GM10248 (cell line): Measurements from ENCODE around the gene SMC3.

Experiments
- CTCF ChIA-PET: fragments of 300-600 bp; sonication (Branson Sonifier 250); formaldehyde crosslinking; extraction: SDS; loops from one replicate; lab custom pipeline; 2021; ENCODE audit warnings: antibody characterized with exemption; lab: Yijun Ruan, JAX
- POLR2A ChIA-PET: fragments of 350-650 bp; sonication (Branson Sonifier 250); formaldehyde crosslinking; extraction: SDS; loops from one replicate; lab custom pipeline; 2020; ENCODE audit warnings: antibody characterized with exemption; lab: Yijun Ruan, JAX
- DNase-seq: peaks from one replicate; pipeline ENCODE4 v3.0.0; 2012; ENCODE audit errors: extremely low spot score
- TF ChIP-seq, protein P1 (sequence below): IDR thresholded peaks from 2 replicates; pipeline ENCODE4 v1.5.1; 2012; ENCODE audit warnings: mild to moderate bottlenecking, low read depth; ENCODE audit errors: extremely low read depth, missing control alignments, control extremely low read depth

SMC3 gene

GRCh38 chr10:110648692-110649346, 81.3 kb downstream of the SMC3 start:
- TF ChIP-seq, protein P1, sequence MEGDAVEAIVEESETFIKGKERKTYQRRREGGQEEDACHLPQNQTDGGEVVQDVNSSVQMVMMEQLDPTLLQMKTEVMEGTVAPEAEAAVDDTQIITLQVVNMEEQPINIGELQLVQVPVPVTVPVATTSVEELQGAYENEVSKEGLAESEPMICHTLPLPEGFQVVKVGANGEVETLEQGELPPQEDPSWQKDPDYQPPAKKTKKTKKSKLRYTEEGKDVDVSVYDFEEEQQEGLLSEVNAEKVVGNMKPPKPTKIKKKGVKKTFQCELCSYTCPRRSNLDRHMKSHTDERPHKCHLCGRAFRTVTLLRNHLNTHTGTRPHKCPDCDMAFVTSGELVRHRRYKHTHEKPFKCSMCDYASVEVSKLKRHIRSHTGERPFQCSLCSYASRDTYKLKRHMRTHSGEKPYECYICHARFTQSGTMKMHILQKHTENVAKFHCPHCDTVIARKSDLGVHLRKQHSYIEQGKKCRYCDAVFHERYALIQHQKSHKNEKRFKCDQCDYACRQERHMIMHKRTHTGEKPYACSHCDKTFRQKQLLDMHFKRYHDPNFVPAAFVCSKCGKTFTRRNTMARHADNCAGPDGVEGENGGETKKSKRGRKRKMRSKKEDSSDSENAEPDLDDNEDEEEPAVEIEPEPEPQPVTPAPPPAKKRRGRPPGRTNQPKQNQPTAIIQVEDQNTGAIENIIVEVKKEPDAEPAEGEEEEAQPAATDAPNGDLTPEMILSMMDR = no peak
- DNase-seq = no peak
- POLR2A ChIA-PET = no interaction called here
- CTCF ChIA-PET = interaction anchor here (1.2 to 3.8 kb wide), 4 partner anchors 10 to 38 kb away, joined by 4 to 12 read pairs (median 8); no protein-coding TSS in a partner anchor

- no peak for DNase-seq
- TF ChIP-seq, protein P1 = no peak
- POLR2A ChIA-PET = no interaction called here
- CTCF ChIA-PET = interaction anchor here (1.1 to 3.8 kb wide), 5 partner anchors 9 to 39 kb away, joined by 3 to 12 read pairs (median 4); no protein-coding TSS in a partner anchor
These were observed 82.1 kb downstream of the SMC3 start for GRCh38 chr10:110649347-110650264.

- DNase-seq = no peak
- TF ChIP-seq, protein P1 = no peak
- POLR2A ChIA-PET = no interaction called here
- CTCF ChIA-PET = interaction anchor here (1.1 to 2.7 kb wide), 3 partner anchors 16 to 31 kb away, joined by 3 to 11 read pairs (median 4); no protein-coding TSS in a partner anchor
These were observed 82.8 kb downstream of the SMC3 start for GRCh38 chr10:110650265-110650668.

DNA sequence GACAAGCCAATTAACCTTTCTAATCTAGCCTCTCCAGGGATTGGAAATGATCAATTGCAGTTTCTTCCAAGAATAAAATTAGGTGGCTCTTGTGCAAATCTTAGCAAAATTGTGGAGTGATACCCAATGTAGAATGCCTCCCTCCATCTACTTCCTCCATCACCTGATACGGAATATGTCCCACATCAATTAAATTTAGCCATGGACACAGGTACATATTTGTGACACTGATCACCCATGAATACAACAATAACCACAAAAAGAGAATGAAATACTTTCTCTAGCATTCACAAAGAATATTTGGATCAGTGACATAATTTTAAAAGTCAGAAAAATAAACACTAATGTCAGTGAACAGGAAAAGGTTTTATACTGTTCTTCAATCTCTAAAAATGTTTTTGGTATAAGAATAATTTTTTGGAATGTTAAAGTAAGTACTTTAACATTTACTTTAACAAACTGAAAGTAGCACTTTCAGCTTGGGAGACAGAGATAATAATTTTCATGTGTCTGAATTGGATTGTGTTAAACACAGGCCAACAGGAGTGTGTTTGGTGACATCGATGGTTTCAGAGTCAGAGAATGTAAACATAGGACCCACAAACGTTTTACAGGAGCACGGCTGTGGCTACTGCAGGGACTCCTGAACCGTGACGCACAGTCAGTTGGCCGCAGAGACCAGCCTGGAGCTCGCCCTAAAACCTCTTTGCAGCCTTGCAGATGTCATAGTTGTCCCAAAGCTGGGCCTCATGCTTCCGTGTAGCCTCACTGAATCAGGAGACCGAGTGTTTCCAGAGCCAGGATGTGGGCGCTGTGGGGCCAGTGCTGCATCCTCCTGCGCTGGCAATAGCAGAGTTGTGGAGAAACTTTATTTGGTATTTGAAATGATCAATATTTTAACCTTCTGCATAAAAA, 83.8 kb downstream of the SMC3 start:
- TF ChIP-seq, protein P1 = no peak
- peak; percentile 25 for DNase-seq
- ChIA-PET POLR2A (no interaction called here), CTCF (interaction anchor here (1.1 to 5.5 kb wide), 3 partner anchors 20 to 178 kb away, joined by 3 to 27 read pairs (median 3); no protein-coding TSS in a partner anchor)

DNA sequence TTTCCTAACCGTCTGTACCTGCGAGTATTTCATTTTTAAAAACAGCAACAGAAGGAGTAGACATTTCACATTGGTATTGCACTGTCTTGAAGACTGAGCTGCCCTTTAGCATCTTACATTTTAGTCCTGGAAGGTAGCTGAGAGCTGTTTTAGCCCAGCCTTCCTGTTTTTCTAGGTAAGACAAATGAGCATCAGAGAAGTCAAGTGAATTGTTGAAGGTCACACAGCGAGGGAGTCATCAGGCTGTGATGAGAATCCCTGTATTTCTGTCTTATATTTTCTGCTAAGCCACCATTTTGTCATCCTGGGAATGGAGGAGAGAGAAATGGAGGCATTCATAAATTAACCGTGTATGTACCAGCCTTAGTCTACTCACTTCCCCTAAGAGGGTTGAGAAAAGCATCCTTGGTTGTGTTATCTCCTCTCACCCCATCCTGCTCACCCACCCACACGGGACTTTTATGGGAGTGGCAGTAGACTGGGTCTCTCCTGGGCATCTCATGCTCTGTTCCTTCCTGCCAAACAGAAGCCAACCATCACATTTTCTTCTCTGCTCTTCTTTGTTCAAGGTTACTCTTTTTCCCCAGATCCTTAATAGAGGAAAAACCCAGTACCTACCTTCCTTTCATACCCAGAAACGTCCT, 85.1 kb downstream of the SMC3 start:
- CTCF ChIA-PET = interaction anchor here (1.1 to 5.5 kb wide), 3 partner anchors 19 to 177 kb away, joined by 3 to 27 read pairs (median 3); no protein-coding TSS in a partner anchor

More for the DNA sequence above, 85.1 kb downstream of the SMC3 start:
- DNase-seq = no peak
- TF ChIP-seq, protein P1 = no peak
- POLR2A ChIA-PET = no interaction called here
